Measurements from ENCODE around the gene ITGAE.
"Not testable (repeated sequence)": the region's sequence is repeated elsewhere in the genome, so short reads cannot be mapped to it uniquely, and the experiment has no call there.

ITGAE gene

GRCh38 chr17:3795390-3796102, 5.4 kb downstream of the ITGAE start:
- peak in 1 of 2 donors; percentile 5 for DNase-seq (ENCODE audit: low read depth in 1 of 2, low spot score in 1 of 2)

GRCh38 chr17:3794557-3795389, 6.2 kb downstream of the ITGAE start:
- DNase-seq (ENCODE audit: low read depth in 1 of 2, low spot score in 1 of 2), result peak in 1 of 2 donors; percentile 7

- DNase-seq (ENCODE audit: low read depth in 1 of 2, low spot score in 1 of 2), result not testable (repeated sequence)
Measured at GRCh38 chr17:3794152-3794551, 6.8 kb downstream of the ITGAE start.

- DNase-seq (ENCODE audit: low read depth in 1 of 2, low spot score in 1 of 2), result not testable (repeated sequence)
Measured at GRCh38 chr17:3793258-3793657, 7.7 kb downstream of the ITGAE start.

- DNase-seq (ENCODE audit: low read depth in 1 of 2, low spot score in 1 of 2), result no peak
Measured at GRCh38 chr17:3792481-3792880, 8.5 kb downstream of the ITGAE start.

- no peak for DNase-seq (ENCODE audit: low read depth in 1 of 2, low spot score in 1 of 2)
Measured at GRCh38 chr17:3788200-3788599, 12.8 kb downstream of the ITGAE start.

GRCh38 chr17:3785323-3785722, 15.7 kb downstream of the ITGAE start:
- DNase-seq (ENCODE audit: low read depth in 1 of 2, low spot score in 1 of 2), result not testable (repeated sequence)

- no peak for DNase-seq (ENCODE audit: low read depth in 1 of 2, low spot score in 1 of 2)
Measured at GRCh38 chr17:3782751-3783150, 18.2 kb downstream of the ITGAE start.

GRCh38 chr17:3780986-3781385, 20.0 kb downstream of the ITGAE start:
- DNase-seq (ENCODE audit: low read depth in 1 of 2, low spot score in 1 of 2), result no peak

GRCh38 chr17:3777366-3778120, 23.4 kb downstream of the ITGAE start:
- DNase-seq (ENCODE audit: low read depth in 1 of 2, low spot score in 1 of 2), result no peak

- no peak for DNase-seq (ENCODE audit: low read depth in 1 of 2, low spot score in 1 of 2)
Measured at GRCh38 chr17:3773966-3774365, 27.0 kb downstream of the ITGAE start.

GRCh38 chr17:3773511-3773910, 27.5 kb downstream of the ITGAE start:
- DNase-seq (ENCODE audit: low read depth in 1 of 2, low spot score in 1 of 2), result no peak

GRCh38 chr17:3772764-3773163, 28.2 kb downstream of the ITGAE start:
- DNase-seq (ENCODE audit: low read depth in 1 of 2, low spot score in 1 of 2), result no peak

GRCh38 chr17:3771140-3771539, 29.8 kb downstream of the ITGAE start:
- no peak for DNase-seq (ENCODE audit: low read depth in 1 of 2, low spot score in 1 of 2)

- no peak for DNase-seq (ENCODE audit: low read depth in 1 of 2, low spot score in 1 of 2)
Measured at GRCh38 chr17:3770466-3770865, 30.5 kb downstream of the ITGAE start.

- DNase-seq (ENCODE audit: low read depth in 1 of 2, low spot score in 1 of 2), result no peak
Measured at GRCh38 chr17:3768769-3769168, 32.2 kb downstream of the ITGAE start.

GRCh38 chr17:3768341-3768740, 32.6 kb downstream of the ITGAE start:
- DNase-seq (ENCODE audit: low read depth in 1 of 2, low spot score in 1 of 2), result no peak

GRCh38 chr17:3766779-3767178, 34.2 kb downstream of the ITGAE start:
- DNase-seq (ENCODE audit: low read depth in 1 of 2, low spot score in 1 of 2), result no peak

GRCh38 chr17:3765981-3766380, 35.0 kb downstream of the ITGAE start:
- DNase-seq (ENCODE audit: low read depth in 1 of 2, low spot score in 1 of 2), result no peak

- no peak for DNase-seq (ENCODE audit: low read depth in 1 of 2, low spot score in 1 of 2)
Measured at GRCh38 chr17:3763777-3764170, 37.2 kb downstream of the ITGAE start.

GRCh38 chr17:3762922-3763776, 37.8 kb downstream of the ITGAE start:
- no peak for DNase-seq (ENCODE audit: low read depth in 1 of 2, low spot score in 1 of 2)

All from stimulated activated CD4-positive, alpha-beta T cell treated with anti-CD3 and anti-CD28 coated beads, Interleukin-15, amount 100 ng/mL, for 1 hour (primary cell).